GM21619 (cell line): ENCODE results near the gene CBR1.
"Not testable (repeated sequence)": the region's sequence is repeated elsewhere in the genome, so short reads cannot be mapped to it uniquely, and the experiment has no call there.

Source experiments
- ATAC-seq: cut with Tn5 transposase; IDR thresholded peaks from one replicate; pipeline ENCODE4 v1.9.1; 2021; ENCODE audit not compliant: unreplicated experiment

Gene CBR1

GRCh38 chr21:36048357-36048756 lies 21.5 kb upstream of the CBR1 start:
- no peak for ATAC-seq

- no peak for ATAC-seq
Measured at GRCh38 chr21:36052860-36053714, 16.7 kb upstream of the CBR1 start.

GRCh38 chr21:36053715-36054062 lies 16.1 kb upstream of the CBR1 start:
- no peak for ATAC-seq

GRCh38 chr21:36055551-36055950 lies 14.3 kb upstream of the CBR1 start:
- no peak for ATAC-seq

GRCh38 chr21:36059823-36060158 lies 10.0 kb upstream of the CBR1 start:
- peak; percentile 46 for ATAC-seq

GRCh38 chr21:36060159-36060921 lies 9.5 kb upstream of the CBR1 start, which contains the start of gene SETD4:
Gene SETD4 (minus strand): TSS chr21:36060526. CDS start chr21:36058888, 1,638 bp downstream.
- peak; percentile 87 for ATAC-seq

- no peak for ATAC-seq
Measured at GRCh38 chr21:36061445-36061844, 8.4 kb upstream of the CBR1 start.

GRCh38 chr21:36063375-36064084 lies 6.3 kb upstream of the CBR1 start:
- no peak for ATAC-seq

- ATAC-seq = no peak
Measured at GRCh38 chr21:36064085-36064460, 5.8 kb upstream of the CBR1 start.

GRCh38 chr21:36065497-36066036 lies 4.3 kb upstream of the CBR1 start:
- ATAC-seq = no peak

GRCh38 chr21:36068748-36069398 lies 951 bp upstream of the CBR1 start:
- no peak for ATAC-seq

GRCh38 chr21:36070999-36071398 lies 1.2 kb downstream of the CBR1 start:
- no peak for ATAC-seq

- no peak for ATAC-seq
Measured at GRCh38 chr21:36072453-36073162, 2.8 kb downstream of the CBR1 start.

- no peak for ATAC-seq
Measured at GRCh38 chr21:36073181-36073580, 3.4 kb downstream of the CBR1 start.

- ATAC-seq = not testable (repeated sequence)
Measured at GRCh38 chr21:36073911-36074310, 4.1 kb downstream of the CBR1 start.

- no peak for ATAC-seq
Measured at GRCh38 chr21:36075171-36075570, 5.3 kb downstream of the CBR1 start.

- no peak for ATAC-seq
Measured at GRCh38 chr21:36075953-36076352, 6.1 kb downstream of the CBR1 start.

GRCh38 chr21:36076878-36077655 lies 7.2 kb downstream of the CBR1 start:
- ATAC-seq = no peak

- no peak for ATAC-seq
Measured at GRCh38 chr21:36077758-36078157, 7.9 kb downstream of the CBR1 start.
